Caco-2 (cell line): ENCODE measurements around the gene HDHD2. TPM values are rescaled to one million over a fixed set of nuclear protein-coding genes. Genes with fewer than 3 reads are reported as not detected.

ENCODE experiments used
- BruUV-seq: library from RNA; stranded (reverse); fragments of 400-500 nt; replicated peaks from 2 replicates; lab custom pipeline; 2021; lab: Mats Ljungman, UMichigan
- CTCF ChIA-PET: fragments of 300-600 bp; sonication (Branson Sonifier 250); formaldehyde crosslinking; loops from one replicate; lab custom pipeline; 2022; ENCODE audit warnings: antibody characterized with exemption; lab: Charles Lee
- POLR2A ChIA-PET: fragments of 300-600 bp; sonication (Branson Sonifier 250); formaldehyde crosslinking; loops from one replicate; lab custom pipeline; 2022; ENCODE audit warnings: antibody characterized with exemption; lab: Charles Lee
- DNase-seq, 2 experiments: peaks; one replicate each; pipeline versions ENCODE4 v3.0.0 to v3.0.0-alpha.2; 2020 to 2022
- H3K27me3 ChIP-seq: replicated peaks from 2 replicates; pipeline ENCODE4 v1.6.0; 2011; ENCODE audit warnings: low read length; ENCODE audit not compliant: control insufficient read depth, insufficient read depth
- H3K36me3 ChIP-seq: 2 replicates; pipeline ENCODE4 v1.5.1; 2011; ENCODE audit warnings: low read length; ENCODE audit not compliant: control insufficient read depth, insufficient read depth
- H3K4me1 ChIP-seq: fragments of 250-450 bp; sonication (Bioruptor Pico); 2 replicates; pipeline ENCODE4 v1.5.1; 2020; ENCODE audit warnings: mild to moderate bottlenecking
- H3K4me3 ChIP-seq: 2 replicates; pipeline ENCODE4 v1.5.1; 2011; ENCODE audit warnings: low read depth, mild to moderate bottlenecking, control low read depth, low read length
- H3K9me3 ChIP-seq: fragments of 250-450 bp; sonication (Bioruptor Pico); 2 replicates; pipeline ENCODE4 v1.5.1; 2020; ENCODE audit warnings: mild to moderate bottlenecking, moderate library complexity
- H3K27ac Mint-ChIP-seq: one replicate; pipeline ENCODE4 v1.8.0; 2022; ENCODE audit warnings: mixed read lengths; ENCODE audit not compliant: unreplicated experiment
- H3K27me3 Mint-ChIP-seq: one replicate; pipeline ENCODE4 v1.8.0; 2022; ENCODE audit warnings: mixed read lengths; ENCODE audit not compliant: insufficient read depth, unreplicated experiment
- H3K36me3 Mint-ChIP-seq: one replicate; pipeline ENCODE4 v1.8.0; 2022; ENCODE audit warnings: mild to moderate bottlenecking, mixed read lengths; ENCODE audit not compliant: insufficient read depth, unreplicated experiment
- H3K4me1 Mint-ChIP-seq: one replicate; pipeline ENCODE4 v1.8.0; 2022; ENCODE audit warnings: low read depth, mixed read lengths; ENCODE audit not compliant: unreplicated experiment
- H3K4me3 Mint-ChIP-seq: one replicate; pipeline ENCODE4 v1.8.0; 2022; ENCODE audit warnings: mild to moderate bottlenecking, moderate library complexity, mixed read lengths; ENCODE audit not compliant: unreplicated experiment
- H3K9me3 Mint-ChIP-seq: one replicate; pipeline ENCODE4 v1.8.0; 2022; ENCODE audit warnings: mixed read lengths; ENCODE audit not compliant: unreplicated experiment
- CTCF ChIP-seq, 2 experiments: fragments of 200-600 bp in 1 of 2; IDR thresholded peaks; 1 replicate in 1 of 2; 2 replicates in 1 of 2; pipeline versions ENCODE4 v1.5.1 to v1.8.0; 2011 to 2022; ENCODE audit warnings: antibody characterized with exemption in 1 of 2, control low read depth in 1 of 2, inconsistent platforms in 1 of 2, low read depth in 1 of 2, low read length in 1 of 2, mild to moderate bottlenecking in 1 of 2, moderate library complexity in 1 of 2; ENCODE audit not compliant: insufficient read depth in 1 of 2, severe bottlenecking in 1 of 2, unreplicated experiment in 1 of 2
- intact Hi-C: fragments of 100-400 bp; cut with micrococcal nuclease; formaldehyde crosslinking; loops from one replicate; pipeline ENCODE4 v1.10.0; 2022; ENCODE audit not compliant: unreplicated experiment
- total RNA-seq: library from RNA; stranded (reverse); gene quantifications from 2 replicates; pipeline ENCODE4 v1.2.3, GENCODE V29; 2022

The HDHD2 gene
- total RNA-seq, 1 experiment from 2014 or later, result 14.7 TPM

- Mint-ChIP-seq H3K4me1 (no peaks in the 10 kb centered on the region), H3K27me3 (no peaks in the 10 kb centered on the region), H3K9me3 (no peaks in the 10 kb centered on the region), H3K4me3 (no peak overlapping the region), H3K27ac (no peak overlapping the region), H3K36me3 (no peaks in the 10 kb centered on the region)
- Histone ChIP-seq H3K4me1 (no peaks in the 10 kb centered on the region), H3K4me3 (no peak overlapping the region), H3K9me3 (no peaks in the 10 kb centered on the region), H3K36me3 (no peaks in the 10 kb centered on the region), H3K27me3 (no peaks in the 10 kb centered on the region)
- POLR2A ChIA-PET, result no interaction called here
- no peak for DNase-seq
- BruUV-seq, result no TSS peak
- TF ChIP-seq CTCF (IDR thresholded peaks at IDR 0.05; ENCODE audit: insufficient read depth in 1 of 2, low read depth in 1 of 2, low read length in 1 of 2, severe bottlenecking in 1 of 2, unreplicated experiment in 1 of 2), result no peak
- CTCF ChIA-PET, result no interaction called here
- intact Hi-C loops, result no loop called here
These were observed 18.6 kb upstream of the HDHD2 start for GRCh38 chr18:47168913-47169312.

- no peaks in the 10 kb centered on the region for H3K36me3 Mint-ChIP-seq
- no peaks in the 10 kb centered on the region for H3K36me3 ChIP-seq
- no peaks in the 10 kb centered on the region for H3K9me3 ChIP-seq
- ChIA-PET CTCF (no interaction called here), POLR2A (no interaction called here)
- H3K4me1 ChIP-seq, result no peaks in the 10 kb centered on the region
- H3K4me3 Mint-ChIP-seq, result no peak overlapping the region
- H3K27me3 ChIP-seq, result no peaks in the 10 kb centered on the region
- no peak for TF ChIP-seq CTCF (IDR thresholded peaks at IDR 0.05; ENCODE audit: insufficient read depth in 1 of 2, low read depth in 1 of 2, low read length in 1 of 2, severe bottlenecking in 1 of 2, unreplicated experiment in 1 of 2)
- H3K4me3 ChIP-seq, result no peak overlapping the region
- BruUV-seq, result no TSS peak
- no peaks in the 10 kb centered on the region for H3K9me3 Mint-ChIP-seq
- intact Hi-C loops, result no loop called here
- H3K4me1 Mint-ChIP-seq, result no peaks in the 10 kb centered on the region
- DNase-seq, result no peak
- H3K27me3 Mint-ChIP-seq, result no peaks in the 10 kb centered on the region
- H3K27ac Mint-ChIP-seq, result no peak overlapping the region
These were observed 18.2 kb upstream of the HDHD2 start for GRCh38 chr18:47168509-47168908.

GRCh38 chr18:47166294-47166693 lies 16.0 kb upstream of the HDHD2 start:
- DNase-seq, result no peak
- TF ChIP-seq CTCF (IDR thresholded peaks at IDR 0.05; ENCODE audit: insufficient read depth in 1 of 2, low read depth in 1 of 2, low read length in 1 of 2, severe bottlenecking in 1 of 2, unreplicated experiment in 1 of 2), result no peak
- intact Hi-C loops, result no loop called here
- H3K36me3 ChIP-seq, result no peaks in the 10 kb centered on the region
- H3K27me3 ChIP-seq, result no peaks in the 10 kb centered on the region
- no peaks in the 10 kb centered on the region for H3K9me3 Mint-ChIP-seq
- no peak overlapping the region for H3K4me3 Mint-ChIP-seq
- no peak overlapping the region for H3K27ac Mint-ChIP-seq
- CTCF ChIA-PET, result no interaction called here
- no peaks in the 10 kb centered on the region for H3K27me3 Mint-ChIP-seq
- H3K4me1 Mint-ChIP-seq, result no peaks in the 10 kb centered on the region
- no peaks in the 10 kb centered on the region for H3K9me3 ChIP-seq
- POLR2A ChIA-PET, result no interaction called here
- BruUV-seq, result no TSS peak
- peaks cover 4% of the 10 kb centered on the region for H3K36me3 Mint-ChIP-seq
- H3K4me1 ChIP-seq, result no peaks in the 10 kb centered on the region
- no peak overlapping the region for H3K4me3 ChIP-seq
